Neural progenitor cell (in vitro differentiated cells): Measurements from ENCODE around the gene CYB5R4. TPM values are rescaled to one million over a fixed set of nuclear protein-coding genes. Genes with fewer than 3 reads are reported as not detected.
A peak's percentile ranks its signal among the peaks of the same experiment; 100 is the strongest.

Experiments used
- DNase-seq: peaks from one replicate; pipeline ENCODE4 v3.0.0-alpha.2; 2016; ENCODE audit warnings: low spot score
- H2AFZ ChIP-seq: fragments of 200-600 bp; sonication (generic); replicated peaks from 2 replicates; pipeline ENCODE4 v1.6.1; 2016; ENCODE audit warnings: antibody characterized with exemption
- H3F3A ChIP-seq: fragments of 200-600 bp; sonication (generic); 2 replicates; pipeline ENCODE4 v1.6.1; 2016; ENCODE audit warnings: antibody characterized with exemption, low read depth
- H3K27ac ChIP-seq: fragments of 200-600 bp; sonication (generic); 2 replicates; pipeline ENCODE4 v1.5.1; 2016; ENCODE audit warnings: mild to moderate bottlenecking
- H3K27me3 ChIP-seq: fragments of 200-600 bp; sonication (generic); 2 replicates; pipeline ENCODE4 v1.6.1; 2016; ENCODE audit warnings: mild to moderate bottlenecking, moderate library complexity
- H3K36me3 ChIP-seq: fragments of 200-600 bp; sonication (generic); 2 replicates; pipeline ENCODE4 v1.5.1; 2016
- H3K4me1 ChIP-seq: fragments of 200-600 bp; sonication (generic); 2 replicates; pipeline ENCODE4 v1.6.1; 2016; ENCODE audit warnings: mixed run types
- H3K4me2 ChIP-seq: fragments of 200-600 bp; sonication (generic); 2 replicates; pipeline ENCODE4 v1.6.1; 2016
- H3K4me3 ChIP-seq: fragments of 200-600 bp; sonication (generic); 2 replicates; pipeline ENCODE4 v1.5.1; 2016
- H3K79me2 ChIP-seq: fragments of 200-600 bp; sonication (generic); 2 replicates; pipeline ENCODE4 v1.6.1; 2016; ENCODE audit warnings: low read depth
- H3K9ac ChIP-seq: fragments of 200-600 bp; sonication (generic); 2 replicates; pipeline ENCODE4 v1.6.1; 2016
- H3K9me3 ChIP-seq: fragments of 200-600 bp; sonication (generic); 2 replicates; pipeline ENCODE4 v1.5.1; 2016; ENCODE audit warnings: low read depth
- H4K20me1 ChIP-seq: fragments of 200-600 bp; sonication (generic); 2 replicates; pipeline ENCODE4 v1.6.1; 2016; ENCODE audit warnings: low read depth
- H3K27ac Mint-ChIP-seq: 3 replicates; pipeline ENCODE4 v1.8.0; 2021; ENCODE audit warnings: mixed read lengths
- H3K27me3 Mint-ChIP-seq: 2 replicates; pipeline ENCODE4 v1.8.0; 2022; ENCODE audit warnings: low read depth, mild to moderate bottlenecking, inconsistent platforms, moderate library complexity, mixed read lengths; ENCODE audit not compliant: insufficient read depth
- H3K36me3 Mint-ChIP-seq: 3 replicates; pipeline ENCODE4 v1.8.0; 2021; ENCODE audit warnings: mixed read lengths
- H3K4me1 Mint-ChIP-seq: 3 replicates; pipeline ENCODE4 v1.8.0; 2021; ENCODE audit warnings: mixed read lengths
- H3K4me3 Mint-ChIP-seq: 3 replicates; pipeline ENCODE4 v1.8.0; 2021; ENCODE audit warnings: mild to moderate bottlenecking, moderate library complexity, mixed read lengths
- H3K9me3 Mint-ChIP-seq: 3 replicates; pipeline ENCODE4 v1.8.0; 2020; ENCODE audit warnings: mixed read lengths
- EZH2 ChIP-seq: fragments of 200-600 bp; sonication (generic); IDR thresholded peaks from 2 replicates; pipeline ENCODE4 v1.6.1; 2017; ENCODE audit warnings: antibody characterized with exemption, mild to moderate bottlenecking, moderate library complexity
- EZH2phosphoT487 ChIP-seq: fragments of 200-600 bp; sonication (generic); IDR thresholded peaks from 2 replicates; pipeline ENCODE4 v1.6.1; 2017; ENCODE audit warnings: antibody characterized with exemption
- total RNA-seq: library from RNA; depleted of rRNA; stranded (reverse); fragments of >200 nt; gene quantifications from 2 replicates; pipeline ENCODE4 v1.2.3, GENCODE V29; 2015; ENCODE audit warnings: low replicate concordance
- TF ChIP-seq, protein P1 (sequence below): fragments of 200-600 bp; sonication (generic); IDR thresholded peaks from 2 replicates; pipeline ENCODE4 v1.5.1; 2017; ENCODE audit warnings: antibody characterized with exemption, mild to moderate bottlenecking

The CYB5R4 gene
- total RNA-seq, 1 donor from 2014 or later, result 8.5 TPM

DNA sequence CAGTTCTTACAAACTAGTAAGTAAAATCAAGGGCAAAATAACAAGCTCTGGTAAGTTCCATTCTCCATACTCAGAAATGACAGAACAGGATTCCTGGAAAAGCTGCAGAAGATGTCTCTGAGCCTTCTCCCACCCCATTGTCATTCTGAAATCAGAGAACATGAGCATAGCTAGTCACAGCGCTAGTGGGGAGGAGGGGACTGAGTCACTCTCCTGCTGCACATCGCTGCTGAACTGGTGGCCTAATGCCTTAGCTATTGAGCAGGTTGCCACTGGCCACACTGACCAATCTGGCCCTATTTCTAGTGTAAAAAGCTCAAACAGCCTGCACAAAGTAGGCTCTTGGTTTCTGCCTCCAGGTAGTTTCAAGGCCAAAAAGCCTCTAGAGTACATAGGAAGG is 32.4 kb upstream of the CYB5R4 start:
- Mint-ChIP-seq H3K27ac (no peak overlapping the region), H3K9me3 (no peaks in the 10 kb centered on the region), H3K4me3 (no peak overlapping the region), H3K4me1 (peaks cover 11% of the 10 kb centered on the region), H3K36me3 (no peaks in the 10 kb centered on the region), H3K27me3 (no peaks in the 10 kb centered on the region)
- TF ChIP-seq EZH2 (no peak), EZH2phosphoT487 (no peak)
- TF ChIP-seq, protein P1, sequence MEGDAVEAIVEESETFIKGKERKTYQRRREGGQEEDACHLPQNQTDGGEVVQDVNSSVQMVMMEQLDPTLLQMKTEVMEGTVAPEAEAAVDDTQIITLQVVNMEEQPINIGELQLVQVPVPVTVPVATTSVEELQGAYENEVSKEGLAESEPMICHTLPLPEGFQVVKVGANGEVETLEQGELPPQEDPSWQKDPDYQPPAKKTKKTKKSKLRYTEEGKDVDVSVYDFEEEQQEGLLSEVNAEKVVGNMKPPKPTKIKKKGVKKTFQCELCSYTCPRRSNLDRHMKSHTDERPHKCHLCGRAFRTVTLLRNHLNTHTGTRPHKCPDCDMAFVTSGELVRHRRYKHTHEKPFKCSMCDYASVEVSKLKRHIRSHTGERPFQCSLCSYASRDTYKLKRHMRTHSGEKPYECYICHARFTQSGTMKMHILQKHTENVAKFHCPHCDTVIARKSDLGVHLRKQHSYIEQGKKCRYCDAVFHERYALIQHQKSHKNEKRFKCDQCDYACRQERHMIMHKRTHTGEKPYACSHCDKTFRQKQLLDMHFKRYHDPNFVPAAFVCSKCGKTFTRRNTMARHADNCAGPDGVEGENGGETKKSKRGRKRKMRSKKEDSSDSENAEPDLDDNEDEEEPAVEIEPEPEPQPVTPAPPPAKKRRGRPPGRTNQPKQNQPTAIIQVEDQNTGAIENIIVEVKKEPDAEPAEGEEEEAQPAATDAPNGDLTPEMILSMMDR, result no peak
- no peaks in the 10 kb centered on the region for H3K36me3 ChIP-seq
- no peaks in the 10 kb centered on the region for H3K79me2 ChIP-seq
- H3K9ac ChIP-seq, result no peak overlapping the region
- no peak overlapping the region for H3K4me2 ChIP-seq
- no peaks in the 10 kb centered on the region for H3K27me3 ChIP-seq
- DNase-seq, result peak; percentile 6
- no peaks in the 10 kb centered on the region for H3K4me1 ChIP-seq
- H3K4me3 ChIP-seq, result no peak overlapping the region
- H4K20me1 ChIP-seq, result no peaks in the 10 kb centered on the region
- H3F3A ChIP-seq, result no peaks in the 10 kb centered on the region
- H3K9me3 ChIP-seq, result no peaks in the 10 kb centered on the region
- peak overlapping the region; percentile 62 for H2AFZ ChIP-seq
- no peak overlapping the region for H3K27ac ChIP-seq

DNA sequence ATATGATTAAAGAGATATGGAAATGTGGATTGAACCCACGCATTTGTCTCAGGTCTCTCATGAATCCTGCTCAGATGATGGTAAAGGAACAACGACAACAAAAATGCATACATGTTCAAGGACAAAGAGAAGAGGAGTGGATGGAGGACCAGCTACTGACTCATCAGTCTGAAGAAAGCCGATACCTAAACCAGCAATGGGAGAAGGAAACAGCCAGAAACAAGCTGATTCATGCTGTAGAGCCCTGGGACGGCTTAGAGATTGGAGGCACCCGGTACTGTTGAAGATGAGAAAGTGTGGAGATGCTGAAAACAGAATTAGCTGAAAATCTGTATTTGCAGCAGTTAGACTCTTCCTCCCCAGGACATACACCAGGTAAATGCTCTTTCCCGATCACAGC is 20.8 kb upstream of the CYB5R4 start:
- H3F3A ChIP-seq, result no peaks in the 10 kb centered on the region
- no peaks in the 10 kb centered on the region for H3K36me3 ChIP-seq
- no peak overlapping the region for H3K4me3 ChIP-seq
- no peak overlapping the region for H3K9ac ChIP-seq
- no peaks in the 10 kb centered on the region for H4K20me1 ChIP-seq
- no peak overlapping the region for H2AFZ ChIP-seq
- H3K27ac Mint-ChIP-seq, result no peak overlapping the region
- no peaks in the 10 kb centered on the region for H3K9me3 Mint-ChIP-seq
- no peak overlapping the region for H3K27ac ChIP-seq
- no peak for DNase-seq
- no peaks in the 10 kb centered on the region for H3K79me2 ChIP-seq
- H3K4me1 ChIP-seq, result no peaks in the 10 kb centered on the region
- TF ChIP-seq, protein P1, result no peak
- TF ChIP-seq EZH2 (no peak), EZH2phosphoT487 (no peak)
- no peak overlapping the region for H3K4me2 ChIP-seq
- peaks cover 4% of the 10 kb centered on the region for H3K4me1 Mint-ChIP-seq
- peaks cover 3% of the 10 kb centered on the region for H3K27me3 Mint-ChIP-seq
- H3K9me3 ChIP-seq, result peaks cover 9% of the 10 kb centered on the region
- H3K27me3 ChIP-seq, result no peaks in the 10 kb centered on the region
- no peaks in the 10 kb centered on the region for H3K36me3 Mint-ChIP-seq
- no peak overlapping the region for H3K4me3 Mint-ChIP-seq

- Mint-ChIP-seq H3K4me3 (no peak overlapping the region), H3K27me3 (no peaks in the 10 kb centered on the region), H3K4me1 (peaks cover 4% of the 10 kb centered on the region), H3K36me3 (no peaks in the 10 kb centered on the region), H3K9me3 (no peaks in the 10 kb centered on the region), H3K27ac (no peak overlapping the region)
- no peak for DNase-seq
- H3F3A ChIP-seq, result no peaks in the 10 kb centered on the region
- H3K9ac ChIP-seq, result no peak overlapping the region
- TF ChIP-seq, protein P1, result no peak
- TF ChIP-seq EZH2, result no peak
- no peak for TF ChIP-seq EZH2phosphoT487
- no peak overlapping the region for H3K4me3 ChIP-seq
- no peaks in the 10 kb centered on the region for H3K4me1 ChIP-seq
- peaks cover 6% of the 10 kb centered on the region for H3K9me3 ChIP-seq
- no peaks in the 10 kb centered on the region for H3K27me3 ChIP-seq
- no peaks in the 10 kb centered on the region for H4K20me1 ChIP-seq
- H3K36me3 ChIP-seq, result no peaks in the 10 kb centered on the region
- H3K27ac ChIP-seq, result no peak overlapping the region
- H3K79me2 ChIP-seq, result no peaks in the 10 kb centered on the region
- H3K4me2 ChIP-seq, result no peak overlapping the region
- no peak overlapping the region for H2AFZ ChIP-seq
Measured at GRCh38 chr6:83844170-83844569, 15.3 kb upstream of the CYB5R4 start.

GRCh38 chr6:83846291-83846690 is 13.2 kb upstream of the CYB5R4 start:
- Histone ChIP-seq H3K4me2 (no peak overlapping the region), H3K27ac (no peak overlapping the region), H4K20me1 (no peaks in the 10 kb centered on the region), H3K79me2 (no peaks in the 10 kb centered on the region), H3K9ac (no peak overlapping the region), H3K9me3 (peaks cover 6% of the 10 kb centered on the region), H2AFZ (no peak overlapping the region), H3F3A (no peaks in the 10 kb centered on the region), H3K4me1 (no peaks in the 10 kb centered on the region), H3K36me3 (no peaks in the 10 kb centered on the region), H3K27me3 (peaks cover 16% of the 10 kb centered on the region), H3K4me3 (no peak overlapping the region)
- H3K27ac Mint-ChIP-seq, result no peak overlapping the region
- H3K9me3 Mint-ChIP-seq, result no peaks in the 10 kb centered on the region
- no peaks in the 10 kb centered on the region for H3K36me3 Mint-ChIP-seq
- TF ChIP-seq, protein P1, result no peak
- TF ChIP-seq EZH2 (no peak), EZH2phosphoT487 (no peak)
- H3K27me3 Mint-ChIP-seq, result no peaks in the 10 kb centered on the region
- H3K4me1 Mint-ChIP-seq, result no peaks in the 10 kb centered on the region
- no peak for DNase-seq
- H3K4me3 Mint-ChIP-seq, result no peak overlapping the region
